PC-9 (cell line): Measurements from ENCODE around the gene PRF1. TPM values are rescaled to one million over a fixed set of nuclear protein-coding genes. Genes with fewer than 3 reads are reported as not detected.
"Not testable (repeated sequence)": the region's sequence is repeated elsewhere in the genome, so short reads cannot be mapped to it uniquely, and the experiment has no call there.

Source experiments
- BruUV-seq: library from RNA; stranded (reverse); fragments of 400-500 nt; replicated peaks from 2 replicates; lab custom pipeline; 2021; lab: Mats Ljungman, UMichigan
- CTCF ChIA-PET: fragments of 300-600 bp; sonication (Branson Sonifier 250); formaldehyde crosslinking; loops from one replicate; lab custom pipeline; 2022; ENCODE audit warnings: antibody characterized with exemption; lab: Charles Lee
- POLR2A ChIA-PET: fragments of 300-600 bp; sonication (Branson Sonifier 250); formaldehyde crosslinking; loops from one replicate; lab custom pipeline; 2022; ENCODE audit warnings: antibody characterized with exemption; ENCODE audit not compliant: unreplicated experiment; lab: Charles Lee
- DNase-seq, 2 experiments: peaks; one replicate each; pipeline versions ENCODE4 v3.0.0 to v3.0.0-alpha.2; 2015 to 2022; ENCODE audit warnings: mixed read lengths in 1 of 2
- H2AFZ ChIP-seq: fragments of 200-600 bp; sonication (generic); 2 replicates; pipeline ENCODE4 v1.8.1; 2017; ENCODE audit warnings: antibody characterized with exemption
- H3F3A ChIP-seq: fragments of 200-600 bp; sonication (generic); 2 replicates; pipeline ENCODE4 v1.8.1; 2017; ENCODE audit warnings: antibody characterized with exemption, mild to moderate bottlenecking, low read depth; ENCODE audit not compliant: insufficient read depth
- H3K27ac ChIP-seq: fragments of 200-600 bp; sonication (generic); 2 replicates; pipeline ENCODE4 v1.6.1; 2016; ENCODE audit warnings: mixed run types
- H3K27me3 ChIP-seq: fragments of 200-600 bp; sonication (generic); 2 replicates; pipeline ENCODE4 v1.6.1; 2016; ENCODE audit warnings: low read depth, mixed run types; ENCODE audit not compliant: insufficient read depth
- H3K36me3 ChIP-seq: fragments of 200-600 bp; sonication (generic); 2 replicates; pipeline ENCODE4 v1.6.1; 2016; ENCODE audit warnings: low read depth, mixed run types
- H3K4me1 ChIP-seq: fragments of 200-600 bp; sonication (generic); replicated peaks from 2 replicates; pipeline ENCODE4 v1.6.1; 2016; ENCODE audit warnings: mixed run types; ENCODE audit not compliant: insufficient read depth
- H3K4me2 ChIP-seq: fragments of 200-600 bp; sonication (generic); 2 replicates; pipeline ENCODE4 v1.6.1; 2017; ENCODE audit warnings: mixed run types
- H3K4me3 ChIP-seq: fragments of 200-600 bp; sonication (generic); 2 replicates; pipeline ENCODE4 v1.6.1; 2016; ENCODE audit warnings: mixed run types
- H3K79me2 ChIP-seq: fragments of 200-600 bp; sonication (generic); 2 replicates; pipeline ENCODE4 v1.6.1; 2017; ENCODE audit warnings: low read depth, mixed run types
- H3K9me2 ChIP-seq: fragments of 200-600 bp; sonication (generic); 2 replicates; pipeline ENCODE4 v1.8.1; 2017; ENCODE audit warnings: mild to moderate bottlenecking; ENCODE audit not compliant: insufficient read depth
- H3K9me3 ChIP-seq: fragments of 200-600 bp; sonication (generic); 2 replicates; pipeline ENCODE4 v1.8.1; 2016; ENCODE audit warnings: low read depth; ENCODE audit not compliant: insufficient read depth
- H4K20me1 ChIP-seq: fragments of 200-600 bp; sonication (generic); 2 replicates; pipeline ENCODE4 v1.8.1; 2017; ENCODE audit not compliant: insufficient read depth
- EZH2 ChIP-seq: fragments of 200-600 bp; sonication (generic); IDR thresholded peaks from 2 replicates; pipeline ENCODE4 v1.8.0; 2017; ENCODE audit warnings: antibody characterized with exemption, low read depth
- intact Hi-C: fragments of 100-400 bp; cut with micrococcal nuclease; formaldehyde crosslinking; loops from one replicate; pipeline ENCODE4 v1.10.0; 2022; ENCODE audit not compliant: unreplicated experiment
- total RNA-seq: library from RNA; stranded (reverse); gene quantifications from 2 replicates; pipeline ENCODE4 v1.2.3, GENCODE V29; 2021
- TF ChIP-seq, protein P1 (sequence below): fragments of 200-600 bp; sonication (generic); conservative IDR thresholded peaks from 2 replicates; pipeline ENCODE4 v1.6.1; 2017; ENCODE audit warnings: mixed run types, antibody characterized with exemption, mild to moderate bottlenecking, moderate library complexity

The PRF1 gene
- total RNA-seq, 1 experiment from 2014 or later = not detected

DNA sequence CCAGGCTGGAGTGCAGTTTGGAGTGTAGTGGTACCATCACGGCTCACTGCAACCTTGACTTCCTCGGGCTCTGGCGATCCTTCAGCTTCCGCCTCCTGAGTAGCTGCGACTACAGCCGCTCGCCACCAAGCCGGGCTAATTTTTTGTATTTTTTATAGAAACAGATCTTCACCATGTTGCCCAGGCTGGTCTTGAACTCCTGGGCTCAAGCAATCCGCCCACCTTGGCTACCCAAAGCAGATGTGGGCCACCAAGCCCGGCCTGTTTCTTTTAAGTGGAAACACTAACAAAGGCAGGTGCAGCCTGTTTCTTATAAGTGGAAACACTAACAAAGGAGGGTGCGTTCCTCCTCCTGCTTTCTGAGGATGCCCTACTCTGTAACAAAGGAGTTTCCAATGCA, 18.2 kb downstream of the PRF1 start:
- no peak for DNase-seq
- Histone ChIP-seq H3K27ac (no peak overlapping the region), H3K27me3 (peaks cover 19% of the 10 kb centered on the region; the same call in 1 of the 2 replicates), H2AFZ (no peak overlapping the region), H3K9me3 (no peaks in the 10 kb centered on the region), H3K4me2 (no peak overlapping the region), H3K4me3 (no peak overlapping the region), H3K9me2 (no peaks in the 10 kb centered on the region), H3F3A (peaks cover 1% of the 10 kb centered on the region; the same call in 1 of the 2 replicates), H3K79me2 (no peaks in the 10 kb centered on the region), H3K36me3 (no peaks in the 10 kb centered on the region), H3K4me1 (peaks cover 5% of the 10 kb centered on the region), H4K20me1 (no peaks in the 10 kb centered on the region)
- intact Hi-C loops = no loop called here
- POLR2A ChIA-PET = no interaction called here
- CTCF ChIA-PET = no interaction called here
- TF ChIP-seq, protein P1, sequence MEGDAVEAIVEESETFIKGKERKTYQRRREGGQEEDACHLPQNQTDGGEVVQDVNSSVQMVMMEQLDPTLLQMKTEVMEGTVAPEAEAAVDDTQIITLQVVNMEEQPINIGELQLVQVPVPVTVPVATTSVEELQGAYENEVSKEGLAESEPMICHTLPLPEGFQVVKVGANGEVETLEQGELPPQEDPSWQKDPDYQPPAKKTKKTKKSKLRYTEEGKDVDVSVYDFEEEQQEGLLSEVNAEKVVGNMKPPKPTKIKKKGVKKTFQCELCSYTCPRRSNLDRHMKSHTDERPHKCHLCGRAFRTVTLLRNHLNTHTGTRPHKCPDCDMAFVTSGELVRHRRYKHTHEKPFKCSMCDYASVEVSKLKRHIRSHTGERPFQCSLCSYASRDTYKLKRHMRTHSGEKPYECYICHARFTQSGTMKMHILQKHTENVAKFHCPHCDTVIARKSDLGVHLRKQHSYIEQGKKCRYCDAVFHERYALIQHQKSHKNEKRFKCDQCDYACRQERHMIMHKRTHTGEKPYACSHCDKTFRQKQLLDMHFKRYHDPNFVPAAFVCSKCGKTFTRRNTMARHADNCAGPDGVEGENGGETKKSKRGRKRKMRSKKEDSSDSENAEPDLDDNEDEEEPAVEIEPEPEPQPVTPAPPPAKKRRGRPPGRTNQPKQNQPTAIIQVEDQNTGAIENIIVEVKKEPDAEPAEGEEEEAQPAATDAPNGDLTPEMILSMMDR = no peak
- TF ChIP-seq EZH2 = no peak
- no TSS peak for BruUV-seq

- H3K36me3 ChIP-seq = no peaks in the 10 kb centered on the region
- H3K9me2 ChIP-seq = no peaks in the 10 kb centered on the region
- H3K79me2 ChIP-seq = no peaks in the 10 kb centered on the region
- peaks cover 12% of the 10 kb centered on the region; the same call in 1 of the 2 replicates for H3K27me3 ChIP-seq
- no peak overlapping the region for H3K4me3 ChIP-seq
- H3K4me2 ChIP-seq = no peak overlapping the region
- DNase-seq = no peak
- peaks cover 12% of the 10 kb centered on the region for H3K4me1 ChIP-seq
- peaks cover 9% of the 10 kb centered on the region for H3F3A ChIP-seq
- intact Hi-C loops = no loop called here
- H4K20me1 ChIP-seq = no peaks in the 10 kb centered on the region
- H3K27ac ChIP-seq = no peak overlapping the region
- no TSS peak for BruUV-seq
- no peak for TF ChIP-seq EZH2
- TF ChIP-seq, protein P1 = no peak
- ChIA-PET POLR2A (no interaction called here), CTCF (no interaction called here)
- no peaks in the 10 kb centered on the region for H3K9me3 ChIP-seq
- H2AFZ ChIP-seq = no peak overlapping the region
Measured at GRCh38 chr10:70583669-70584037, 18.9 kb downstream of the PRF1 start.

DNA sequence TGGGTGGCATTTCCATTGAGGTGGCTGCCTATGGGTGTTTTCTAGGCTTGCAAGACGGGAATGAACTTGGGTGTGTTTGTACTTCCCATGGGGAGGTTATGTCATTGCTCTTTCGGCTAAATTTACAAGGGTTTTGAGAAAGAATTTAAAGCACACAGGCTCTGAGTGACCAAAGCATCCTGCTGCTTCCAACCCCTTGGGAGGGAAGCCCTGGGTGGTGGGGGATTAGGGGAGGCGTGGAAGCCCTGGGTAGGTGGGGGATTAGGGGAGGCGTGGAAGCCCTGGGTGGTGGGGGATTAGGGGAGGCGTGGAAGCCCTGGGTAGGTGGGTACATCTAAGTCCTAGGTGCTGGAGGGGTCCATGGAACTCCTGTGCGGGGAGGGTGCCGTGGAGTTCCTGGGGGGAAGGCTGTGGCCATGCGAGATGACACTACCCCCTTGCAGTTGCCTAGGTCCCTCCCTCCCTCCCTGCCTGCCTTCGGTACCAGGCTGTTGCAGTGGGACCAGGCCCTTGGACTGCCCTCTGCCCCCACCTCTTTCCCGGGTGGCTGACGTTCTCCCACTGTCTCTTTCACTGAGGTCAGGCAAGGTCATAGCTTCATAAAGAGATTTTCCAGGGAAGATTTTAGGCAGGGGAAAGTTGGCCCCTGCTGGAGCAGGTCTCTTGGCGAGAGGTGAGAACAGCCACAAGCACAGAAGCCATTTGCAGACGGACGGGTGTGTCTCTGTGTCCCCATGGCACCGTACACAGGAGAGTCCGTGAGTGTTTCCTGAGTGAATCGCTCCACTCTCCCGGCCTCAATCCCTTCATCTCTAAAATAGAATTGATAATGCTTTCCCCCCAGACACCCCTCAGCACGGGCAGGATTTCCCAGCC, 19.5 kb downstream of the PRF1 start:
- Histone ChIP-seq H2AFZ (no peak overlapping the region), H3K79me2 (no peaks in the 10 kb centered on the region), H3K27me3 (peaks cover 10% of the 10 kb centered on the region; the same call in 1 of the 2 replicates), H3K36me3 (no peaks in the 10 kb centered on the region), H3K4me2 (no peak overlapping the region), H3F3A (peaks cover 13% of the 10 kb centered on the region), H3K4me1 (peaks cover 17% of the 10 kb centered on the region), H3K27ac (no peak overlapping the region), H4K20me1 (no peaks in the 10 kb centered on the region), H3K4me3 (no peak overlapping the region), H3K9me3 (no peaks in the 10 kb centered on the region), H3K9me2 (no peaks in the 10 kb centered on the region)
- DNase-seq = no peak
- CTCF ChIA-PET = no interaction called here
- no peak for TF ChIP-seq EZH2
- TF ChIP-seq, protein P1 = no peak
- no TSS peak for BruUV-seq
- POLR2A ChIA-PET = no interaction called here
- intact Hi-C loops = no loop called here

DNA sequence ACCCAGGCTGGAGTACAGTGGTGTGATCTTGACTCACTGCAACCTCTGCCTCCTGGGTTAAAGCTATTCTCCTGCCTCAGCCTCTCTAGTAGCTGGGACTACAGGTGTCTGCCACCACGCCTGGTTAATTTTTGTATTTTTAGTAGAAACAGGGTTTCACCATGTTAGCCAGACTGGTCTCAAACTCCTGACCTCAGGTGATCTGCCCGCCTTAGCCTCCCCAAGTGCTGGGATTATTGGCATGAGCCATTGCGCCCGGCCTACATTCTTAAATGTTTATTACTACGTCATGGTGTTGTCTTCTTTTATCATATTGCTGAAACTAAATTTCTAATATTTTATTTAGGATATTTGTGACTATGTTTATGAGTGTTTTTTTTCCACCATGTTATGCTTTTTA, 21.4 kb downstream of the PRF1 start:
- BruUV-seq, H2AFZ ChIP-seq, H3K4me3 ChIP-seq, H3K27ac ChIP-seq, H3K79me2 ChIP-seq, H3K27me3 ChIP-seq, H3K4me2 ChIP-seq, intact Hi-C loops, H3K9me3 ChIP-seq, H3K36me3 ChIP-seq, H3K9me2 ChIP-seq, CTCF ChIA-PET, POLR2A ChIA-PET, H4K20me1 ChIP-seq, DNase-seq: not testable (repeated sequence)
- Histone ChIP-seq H3F3A (peaks cover 25% of the 10 kb centered on the region), H3K4me1 (peaks cover 34% of the 10 kb centered on the region)
